Activated T-helper 2 cell treated with anti-CD3 and anti-CD28 coated beads, Interferon-gamma antibody, Interleukin-2, Interleukin-4, amounts not matched to agents 10 μg/mL and 5 μg/mL and 100 μg/mL, durations not matched to agents 14 hours and 24 hours and 36 hours (primary cell): ENCODE measurements around the gene ZDHHC14. TPM values are rescaled to one million over a fixed set of nuclear protein-coding genes. Genes with fewer than 3 reads are reported as not detected.

Experiments used
- DNase-seq: peaks from one replicate; pipeline ENCODE4 v3.0.0; 2021; ENCODE audit warnings: low spot score
- H3K27ac Mint-ChIP-seq: one replicate; pipeline ENCODE4 v1.8.0; 2021; ENCODE audit warnings: mixed read lengths
- H3K27me3 Mint-ChIP-seq: one replicate; pipeline ENCODE4 v1.8.0; 2021; ENCODE audit warnings: low read depth, mixed read lengths
- H3K36me3 Mint-ChIP-seq: one replicate; pipeline ENCODE4 v1.8.0; 2021; ENCODE audit warnings: low read depth, mixed read lengths
- H3K4me1 Mint-ChIP-seq: one replicate; pipeline ENCODE4 v1.8.0; 2021; ENCODE audit warnings: low read depth, mixed read lengths
- H3K4me3 Mint-ChIP-seq: one replicate; pipeline ENCODE4 v1.8.0; 2021; ENCODE audit warnings: low read depth, mild to moderate bottlenecking, moderate library complexity, mixed read lengths
- H3K9me3 Mint-ChIP-seq: one replicate; pipeline ENCODE4 v1.8.0; 2021; ENCODE audit warnings: mixed read lengths
- intact Hi-C: fragments of 100-400 bp; cut with micrococcal nuclease; formaldehyde crosslinking; loops from one replicate; pipeline ENCODE4 v1.15.1; 2023
- total RNA-seq: library from RNA; stranded (reverse); gene quantifications from 2 replicates; pipeline ENCODE4 v1.2.3, GENCODE V29; 2022

Gene ZDHHC14
- total RNA-seq, 1 donor from 2014 or later = 8.4 TPM

DNA sequence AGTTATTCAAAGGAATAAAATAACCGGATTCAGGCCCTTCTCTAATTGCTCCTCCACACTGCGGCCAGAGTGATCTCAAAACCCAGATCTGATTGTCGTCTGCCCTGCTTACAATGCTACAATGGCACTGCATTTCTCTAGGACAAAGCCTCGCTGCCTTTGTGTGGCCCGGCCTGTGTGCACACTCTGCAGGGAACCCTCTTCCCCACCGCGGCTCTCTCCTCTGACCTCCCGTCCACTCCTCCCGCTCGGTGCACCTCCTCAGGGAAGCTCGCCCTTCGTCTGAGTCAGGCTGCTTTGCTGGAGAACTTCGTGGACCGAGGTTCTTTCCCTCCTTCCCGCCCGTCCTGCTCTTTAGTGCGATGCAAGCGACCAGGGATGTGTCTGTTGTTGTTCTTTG, 340.4 kb downstream of the ZDHHC14 start:
- DNase-seq = no peak
- H3K4me1 Mint-ChIP-seq = no peaks in the 10 kb centered on the region
- no peak overlapping the region for H3K4me3 Mint-ChIP-seq
- H3K9me3 Mint-ChIP-seq = peaks cover 21% of the 10 kb centered on the region
- peaks cover 3% of the 10 kb centered on the region for H3K36me3 Mint-ChIP-seq
- H3K27me3 Mint-ChIP-seq = peaks cover 25% of the 10 kb centered on the region
- H3K27ac Mint-ChIP-seq = no peak overlapping the region
- intact Hi-C loops = no loop called here

DNA sequence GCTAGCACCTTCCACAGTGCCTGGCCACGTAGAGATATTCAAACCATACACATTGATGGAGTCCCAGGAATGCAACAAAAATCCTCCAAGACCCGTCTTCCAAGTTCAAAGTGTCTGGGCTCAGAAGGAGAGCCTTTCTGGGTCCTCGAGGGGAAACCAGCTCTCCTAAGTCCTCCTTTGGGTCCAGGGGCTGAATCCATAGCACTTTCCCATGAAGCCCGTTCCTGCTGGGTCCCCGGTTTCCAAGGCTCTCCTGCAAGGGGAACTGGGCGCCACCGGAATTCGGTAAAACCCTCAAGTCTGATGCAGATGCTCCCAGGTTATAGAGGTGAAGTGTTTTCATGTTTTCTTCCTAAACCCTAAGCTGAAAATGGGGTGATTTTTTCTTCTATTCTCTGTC, 340.8 kb downstream of the ZDHHC14 start:
- DNase-seq = no peak
- Mint-ChIP-seq H3K4me1 (no peaks in the 10 kb centered on the region), H3K4me3 (no peak overlapping the region), H3K9me3 (peaks cover 21% of the 10 kb centered on the region), H3K27me3 (peaks cover 23% of the 10 kb centered on the region), H3K36me3 (peaks cover 3% of the 10 kb centered on the region), H3K27ac (no peak overlapping the region)
- intact Hi-C loops = no loop called here

DNA sequence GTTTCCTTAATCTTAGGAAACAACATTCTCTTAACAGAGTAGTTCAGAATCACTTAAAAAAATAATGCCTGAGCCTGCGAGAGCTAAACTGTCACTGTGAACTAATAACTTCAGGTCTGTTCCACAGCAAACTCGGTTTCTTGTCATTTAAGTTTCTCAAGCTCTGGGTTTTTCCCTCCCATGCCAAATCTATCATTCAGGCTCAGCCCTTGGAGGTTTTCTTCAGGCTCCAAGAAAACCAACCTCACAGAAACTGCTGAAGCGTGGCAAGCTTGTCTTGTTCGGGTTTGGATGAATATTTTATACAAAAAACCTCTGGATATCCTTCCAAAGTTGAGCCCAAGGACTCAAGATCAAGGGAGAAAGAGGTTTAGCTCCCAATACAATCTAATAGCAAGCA, 342.4 kb downstream of the ZDHHC14 start:
- Mint-ChIP-seq H3K27me3 (peaks cover 14% of the 10 kb centered on the region), H3K27ac (no peak overlapping the region), H3K4me1 (no peaks in the 10 kb centered on the region), H3K9me3 (peaks cover 21% of the 10 kb centered on the region), H3K4me3 (no peak overlapping the region), H3K36me3 (peaks cover 3% of the 10 kb centered on the region)
- no peak for DNase-seq
- intact Hi-C loops = no loop called here

- peaks cover 3% of the 10 kb centered on the region for H3K36me3 Mint-ChIP-seq
- no peak overlapping the region for H3K27ac Mint-ChIP-seq
- H3K4me3 Mint-ChIP-seq = no peak overlapping the region
- no peak for DNase-seq
- intact Hi-C loops = no loop called here
- H3K9me3 Mint-ChIP-seq = peaks cover 21% of the 10 kb centered on the region
- H3K27me3 Mint-ChIP-seq = peaks cover 11% of the 10 kb centered on the region
- no peaks in the 10 kb centered on the region for H3K4me1 Mint-ChIP-seq
Measured at GRCh38 chr6:157724138-157724820, 343.3 kb downstream of the ZDHHC14 start.

GRCh38 chr6:157724960-157725741, 344.2 kb downstream of the ZDHHC14 start:
- no peak overlapping the region for H3K4me3 Mint-ChIP-seq
- H3K27ac Mint-ChIP-seq = no peak overlapping the region

GRCh38 chr6:157725836-157726235, 344.8 kb downstream of the ZDHHC14 start:
- Mint-ChIP-seq H3K27me3 (peaks cover 11% of the 10 kb centered on the region), H3K36me3 (peaks cover 3% of the 10 kb centered on the region), H3K4me3 (no peak overlapping the region), H3K9me3 (peaks cover 21% of the 10 kb centered on the region), H3K4me1 (no peaks in the 10 kb centered on the region), H3K27ac (no peak overlapping the region)
- no peak for DNase-seq
- intact Hi-C loops = no loop called here

More at GRCh38 chr6:157724960-157725741, 344.2 kb downstream of the ZDHHC14 start:
- H3K4me1 Mint-ChIP-seq = no peaks in the 10 kb centered on the region
- H3K36me3 Mint-ChIP-seq = peaks cover 3% of the 10 kb centered on the region
- peaks cover 21% of the 10 kb centered on the region for H3K9me3 Mint-ChIP-seq
- intact Hi-C loops = no loop called here
- H3K27me3 Mint-ChIP-seq = peaks cover 11% of the 10 kb centered on the region
- no peak for DNase-seq

DNA sequence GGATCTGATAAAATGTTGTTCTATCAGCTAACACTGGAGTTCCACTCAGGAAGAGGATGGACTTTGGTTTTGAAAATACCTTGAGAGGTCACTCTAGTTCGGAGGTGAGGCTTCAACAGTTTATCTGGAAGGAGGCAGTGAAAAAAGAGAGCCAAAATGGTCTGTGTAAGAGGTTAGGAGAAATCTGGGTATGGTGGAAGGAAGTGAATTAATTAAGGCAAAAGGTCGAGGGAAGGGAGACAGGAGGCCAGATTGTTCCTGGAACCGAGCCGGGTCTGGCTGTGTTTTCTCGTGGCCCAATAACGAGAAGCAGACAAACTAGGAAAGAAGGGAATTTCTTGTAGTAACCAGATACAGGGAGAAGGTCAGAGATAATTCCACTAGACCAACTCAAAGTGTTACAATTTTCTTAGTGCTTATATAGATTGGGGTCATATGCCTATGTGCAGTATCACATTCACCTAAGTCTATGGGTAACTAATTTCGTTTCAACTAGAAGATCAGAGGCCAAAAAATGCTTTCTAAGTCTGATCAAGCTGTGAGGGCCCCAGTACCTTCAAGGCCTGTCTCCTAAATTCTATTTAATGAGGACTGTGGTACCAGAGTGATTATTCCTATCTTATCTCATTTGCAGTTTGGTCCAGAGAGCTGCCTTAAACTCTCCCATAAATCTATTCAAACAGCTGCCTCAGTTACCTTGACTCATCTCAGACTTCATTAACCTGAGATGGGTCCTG, 346.1 kb downstream of the ZDHHC14 start:
- peaks cover 21% of the 10 kb centered on the region for H3K9me3 Mint-ChIP-seq
- intact Hi-C loops = no loop called here
- H3K27me3 Mint-ChIP-seq = peaks cover 16% of the 10 kb centered on the region
- DNase-seq = no peak
- H3K4me1 Mint-ChIP-seq = no peaks in the 10 kb centered on the region
- no peak overlapping the region for H3K27ac Mint-ChIP-seq
- no peak overlapping the region for H3K4me3 Mint-ChIP-seq
- H3K36me3 Mint-ChIP-seq = peaks cover 3% of the 10 kb centered on the region

Other genes with a start within 250 kb of the ZDHHC14 start
- 11.8 and 11.9 TPM in 2 replicates for gene TMEM242, start 57.7 kb upstream of the ZDHHC14 start, total RNA-seq